HepG2 (cell line): ENCODE measurements around the gene DAB1.

Source experiments
- CTCF ChIP-seq: sonication (generic); formaldehyde crosslinking; IDR thresholded peaks from 2 replicates; pipeline ENCODE4 v1.5.0; 2020; ENCODE audit warnings: mild to moderate bottlenecking, missing genetic modification reagents, moderate library complexity
- HMG20B ChIP-seq: conservative IDR thresholded peaks from 2 replicates; pipeline ENCODE4 v1.6.1; 2016; ENCODE audit warnings: missing genetic modification reagents, missing compliant biosample characterization
- MAFF ChIP-seq: IDR thresholded peaks from 2 replicates; pipeline ENCODE4 v1.6.1; 2011; ENCODE audit warnings: low read depth, low read length, improper control_type of control experiment
- POLR2A ChIP-seq, 2 experiments: IDR thresholded peaks; 2 replicates each; pipeline ENCODE4 v1.6.1; 2011; ENCODE audit warnings: low read depth in 2 of 2, low read length in 2 of 2, mild to moderate bottlenecking in 1 of 2, moderate library complexity in 1 of 2; ENCODE audit not compliant: insufficient read depth in 1 of 2
- RBAK ChIP-seq: sonication (generic); formaldehyde crosslinking; IDR thresholded peaks from 2 replicates; pipeline ENCODE4 v1.5.1; 2020; ENCODE audit warnings: mild to moderate bottlenecking, missing genetic modification reagents
- TAF1 ChIP-seq: sonication (generic); formaldehyde crosslinking; IDR thresholded peaks from 2 replicates; pipeline ENCODE4 v1.4.0; 2020; ENCODE audit warnings: missing genetic modification reagents
- TCF7 ChIP-seq: sonication (generic); IDR thresholded peaks from 2 replicates; pipeline ENCODE4 v1.6.1; 2016; ENCODE audit warnings: antibody characterized with exemption, low read depth
- ZBTB43 ChIP-seq: sonication (generic); formaldehyde crosslinking; conservative IDR thresholded peaks from 2 replicates; pipeline ENCODE4 v1.4.0; 2020; ENCODE audit warnings: missing genetic modification reagents
- ZFX ChIP-seq: sonication (generic); formaldehyde crosslinking; IDR thresholded peaks from 2 replicates; pipeline ENCODE4 v1.4.0; 2020; ENCODE audit warnings: mild to moderate bottlenecking, low read depth, missing genetic modification reagents, moderate library complexity
- ZNF232 ChIP-seq: sonication (generic); formaldehyde crosslinking; IDR thresholded peaks from 2 replicates; pipeline ENCODE4 v1.4.0; 2020; ENCODE audit warnings: missing genetic modification reagents, borderline replicate concordance
- TF ChIP-seq, protein P1 (sequence below): sonication (generic); formaldehyde crosslinking; conservative IDR thresholded peaks from 2 replicates; pipeline ENCODE4 v1.4.0; 2020; ENCODE audit warnings: missing genetic modification reagents
- TF ChIP-seq, protein P2 (sequence below): sonication (generic); formaldehyde crosslinking; IDR thresholded peaks from 2 replicates; pipeline ENCODE4 v1.4.0; 2020; ENCODE audit warnings: missing genetic modification reagents

GRCh38 chr1:57363643-57364042 lies 60.2 kb downstream of the DAB1 start:
- no peak for TF ChIP-seq TAF1
- no peak for TF ChIP-seq ZNF232 (CRISPR knock-in tag)
- no peak for TF ChIP-seq CTCF (CRISPR knock-in tag)
- TF ChIP-seq, protein P1, sequence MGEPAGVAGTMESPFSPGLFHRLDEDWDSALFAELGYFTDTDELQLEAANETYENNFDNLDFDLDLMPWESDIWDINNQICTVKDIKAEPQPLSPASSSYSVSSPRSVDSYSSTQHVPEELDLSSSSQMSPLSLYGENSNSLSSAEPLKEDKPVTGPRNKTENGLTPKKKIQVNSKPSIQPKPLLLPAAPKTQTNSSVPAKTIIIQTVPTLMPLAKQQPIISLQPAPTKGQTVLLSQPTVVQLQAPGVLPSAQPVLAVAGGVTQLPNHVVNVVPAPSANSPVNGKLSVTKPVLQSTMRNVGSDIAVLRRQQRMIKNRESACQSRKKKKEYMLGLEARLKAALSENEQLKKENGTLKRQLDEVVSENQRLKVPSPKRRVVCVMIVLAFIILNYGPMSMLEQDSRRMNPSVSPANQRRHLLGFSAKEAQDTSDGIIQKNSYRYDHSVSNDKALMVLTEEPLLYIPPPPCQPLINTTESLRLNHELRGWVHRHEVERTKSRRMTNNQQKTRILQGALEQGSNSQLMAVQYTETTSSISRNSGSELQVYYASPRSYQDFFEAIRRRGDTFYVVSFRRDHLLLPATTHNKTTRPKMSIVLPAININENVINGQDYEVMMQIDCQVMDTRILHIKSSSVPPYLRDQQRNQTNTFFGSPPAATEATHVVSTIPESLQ (CRISPR knock-in tag), result no peak
- TF ChIP-seq ZBTB43 (CRISPR knock-in tag), result no peak
- no peak for TF ChIP-seq TCF7
- TF ChIP-seq, protein P2, sequence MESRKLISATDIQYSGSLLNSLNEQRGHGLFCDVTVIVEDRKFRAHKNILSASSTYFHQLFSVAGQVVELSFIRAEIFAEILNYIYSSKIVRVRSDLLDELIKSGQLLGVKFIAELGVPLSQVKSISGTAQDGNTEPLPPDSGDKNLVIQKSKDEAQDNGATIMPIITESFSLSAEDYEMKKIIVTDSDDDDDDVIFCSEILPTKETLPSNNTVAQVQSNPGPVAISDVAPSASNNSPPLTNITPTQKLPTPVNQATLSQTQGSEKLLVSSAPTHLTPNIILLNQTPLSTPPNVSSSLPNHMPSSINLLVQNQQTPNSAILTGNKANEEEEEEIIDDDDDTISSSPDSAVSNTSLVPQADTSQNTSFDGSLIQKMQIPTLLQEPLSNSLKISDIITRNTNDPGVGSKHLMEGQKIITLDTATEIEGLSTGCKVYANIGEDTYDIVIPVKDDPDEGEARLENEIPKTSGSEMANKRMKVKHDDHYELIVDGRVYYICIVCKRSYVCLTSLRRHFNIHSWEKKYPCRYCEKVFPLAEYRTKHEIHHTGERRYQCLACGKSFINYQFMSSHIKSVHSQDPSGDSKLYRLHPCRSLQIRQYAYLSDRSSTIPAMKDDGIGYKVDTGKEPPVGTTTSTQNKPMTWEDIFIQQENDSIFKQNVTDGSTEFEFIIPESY (CRISPR knock-in tag), result no peak
- TF ChIP-seq RBAK (CRISPR knock-in tag), result no peak
- no peak for TF ChIP-seq MAFF
- no peak for TF ChIP-seq HMG20B (CRISPR knock-in tag)
- TF ChIP-seq POLR2A (IDR thresholded peaks at IDR 0.05; ENCODE audit: insufficient read depth in 1 of 2, low read depth in 2 of 2, low read length in 2 of 2), result no peak
- no peak for TF ChIP-seq ZFX (CRISPR knock-in tag)
